Neural cell (in vitro differentiated cells): ENCODE data around the gene ARHGAP27. TPM values are rescaled to one million over a fixed set of nuclear protein-coding genes. Genes with fewer than 3 reads are reported as not detected.

Experiments
- H2AFZ ChIP-seq: fragments of 200-600, 300-800 bp; sonication (generic), shearing (Covaris generic); 2 replicates; pipeline ENCODE4 v1.6.0; 2014; ENCODE audit warnings: low read depth, mild to moderate bottlenecking, antibody characterized with exemption, low read length, moderate library complexity
- H3F3A ChIP-seq: fragments of 200-600 bp; shearing (Covaris generic); 2 replicates; pipeline ENCODE4 v1.6.1; 2016; ENCODE audit warnings: mild to moderate bottlenecking, moderate library complexity, mixed read lengths, antibody characterized with exemption, low read length; ENCODE audit not compliant: insufficient read depth, poor library complexity, severe bottlenecking
- H3K27ac ChIP-seq: fragments of 200-600, 300-800 bp; sonication (generic), shearing (Covaris generic); 2 replicates; pipeline ENCODE4 v1.5.1; 2014; ENCODE audit warnings: mild to moderate bottlenecking, low read length, moderate library complexity
- H3K27me3 ChIP-seq: fragments of 300-800, 200-600 bp; sonication (generic), shearing (Covaris generic); 2 replicates; pipeline ENCODE4 v1.6.0; 2014; ENCODE audit warnings: mild to moderate bottlenecking, low read depth, low read length, moderate library complexity; ENCODE audit not compliant: insufficient read depth
- H3K36me3 ChIP-seq: fragments of 300-800, 200-600 bp; sonication (generic), shearing (Covaris generic); 2 replicates; pipeline ENCODE4 v1.5.1; 2014; ENCODE audit warnings: mild to moderate bottlenecking, antibody characterized with exemption, low read length, moderate library complexity; ENCODE audit not compliant: insufficient read depth
- H3K4me2 ChIP-seq: fragments of 300-800, 200-600 bp; sonication (generic), shearing (Covaris generic); 2 replicates; pipeline ENCODE4 v1.6.0; 2014; ENCODE audit warnings: mild to moderate bottlenecking, low read length
- H3K4me3 ChIP-seq: fragments of 300-800, 200-600 bp; sonication (generic), shearing (Covaris generic); 2 replicates; pipeline ENCODE4 v1.5.1; 2014; ENCODE audit warnings: mild to moderate bottlenecking, low read length, moderate library complexity
- H3K79me2 ChIP-seq: fragments of 200-600 bp; shearing (Covaris generic); replicated peaks from 2 replicates; pipeline ENCODE4 v1.6.0; 2014; ENCODE audit warnings: mild to moderate bottlenecking, low read length, moderate library complexity; ENCODE audit not compliant: insufficient read depth
- H3K9ac ChIP-seq: fragments of 300-800, 200-600 bp; sonication (generic), shearing (Covaris generic); 2 replicates; pipeline ENCODE4 v1.6.1; 2016; ENCODE audit warnings: mild to moderate bottlenecking, low read length, mixed read lengths
- H3K9me2 ChIP-seq: fragments of 200-600 bp; shearing (Covaris generic); 2 replicates; pipeline ENCODE4 v1.6.1; 2016; ENCODE audit warnings: mild to moderate bottlenecking, low read length, mixed read lengths; ENCODE audit not compliant: insufficient read depth
- H3K9me3 ChIP-seq: fragments of 200-600, 300-800 bp; sonication (generic), shearing (Covaris generic); 2 replicates; pipeline ENCODE4 v1.6.1; 2016; ENCODE audit warnings: mild to moderate bottlenecking, mixed run types, low read length, moderate library complexity, mixed read lengths
- H4K20me1 ChIP-seq: fragments of 200-600 bp; shearing (Covaris generic); 2 replicates; pipeline ENCODE4 v1.6.1; 2016; ENCODE audit warnings: mild to moderate bottlenecking, mixed run types; ENCODE audit not compliant: insufficient read depth
- EP300 ChIP-seq: fragments of 450-650 bp; conservative IDR thresholded peaks from 2 replicates; pipeline ENCODE4 v1.6.1; 2014; ENCODE audit warnings: antibody characterized with exemption, mild to moderate bottlenecking, moderate library complexity; ENCODE audit not compliant: poor library complexity, severe bottlenecking
- EZH2 ChIP-seq: fragments of 200-600, 300-800 bp; shearing (Covaris generic), sonication (generic); IDR thresholded peaks from 2 replicates; pipeline ENCODE4 v1.6.1; 2014; ENCODE audit warnings: antibody characterized with exemption, low read length, borderline replicate concordance, mild to moderate bottlenecking; ENCODE audit not compliant: insufficient read depth, poor library complexity, severe bottlenecking
- MXI1 ChIP-seq: fragments of 450-650 bp; conservative IDR thresholded peaks from 2 replicates; pipeline ENCODE4 v1.6.1; 2014; ENCODE audit warnings: antibody characterized with exemption, mild to moderate bottlenecking; ENCODE audit not compliant: poor library complexity, severe bottlenecking
- POLR2AphosphoS5 ChIP-seq: IDR thresholded peaks from 2 replicates; pipeline ENCODE4 v1.6.1; 2012
- RAD21 ChIP-seq: fragments of 450-650 bp; conservative IDR thresholded peaks from 2 replicates; pipeline ENCODE4 v1.6.1; 2014; ENCODE audit warnings: antibody characterized with exemption, mild to moderate bottlenecking, moderate library complexity
- SMC3 ChIP-seq: fragments of 450-650 bp; conservative IDR thresholded peaks from 2 replicates; pipeline ENCODE4 v1.6.1; 2014; ENCODE audit warnings: antibody characterized with exemption, mild to moderate bottlenecking, moderate library complexity; ENCODE audit not compliant: poor library complexity
- TAF1 ChIP-seq: IDR thresholded peaks from 2 replicates; pipeline ENCODE4 v1.6.1; 2012; ENCODE audit warnings: low read depth
- polyA plus RNA-seq: library from polyadenylated mRNA; depleted of rRNA; stranded (reverse); fragments of >200 nt; gene quantifications from 2 replicates; pipeline ENCODE4 v1.2.3, GENCODE V29; 2014
- TF ChIP-seq, protein P1 (sequence below): fragments of 450-650 bp; IDR thresholded peaks from 2 replicates; pipeline ENCODE4 v1.5.1; 2014; ENCODE audit warnings: antibody characterized with exemption, mild to moderate bottlenecking, moderate library complexity; ENCODE audit not compliant: poor library complexity, severe bottlenecking
- TF ChIP-seq, protein P2 (sequence below): IDR thresholded peaks from 2 replicates; pipeline ENCODE4 v1.6.1; 2012; ENCODE audit warnings: borderline replicate concordance

ARHGAP27 gene
- polyA plus RNA-seq, 1 donor from 2014 or later, result 7.4 TPM

- TF ChIP-seq, protein P1, sequence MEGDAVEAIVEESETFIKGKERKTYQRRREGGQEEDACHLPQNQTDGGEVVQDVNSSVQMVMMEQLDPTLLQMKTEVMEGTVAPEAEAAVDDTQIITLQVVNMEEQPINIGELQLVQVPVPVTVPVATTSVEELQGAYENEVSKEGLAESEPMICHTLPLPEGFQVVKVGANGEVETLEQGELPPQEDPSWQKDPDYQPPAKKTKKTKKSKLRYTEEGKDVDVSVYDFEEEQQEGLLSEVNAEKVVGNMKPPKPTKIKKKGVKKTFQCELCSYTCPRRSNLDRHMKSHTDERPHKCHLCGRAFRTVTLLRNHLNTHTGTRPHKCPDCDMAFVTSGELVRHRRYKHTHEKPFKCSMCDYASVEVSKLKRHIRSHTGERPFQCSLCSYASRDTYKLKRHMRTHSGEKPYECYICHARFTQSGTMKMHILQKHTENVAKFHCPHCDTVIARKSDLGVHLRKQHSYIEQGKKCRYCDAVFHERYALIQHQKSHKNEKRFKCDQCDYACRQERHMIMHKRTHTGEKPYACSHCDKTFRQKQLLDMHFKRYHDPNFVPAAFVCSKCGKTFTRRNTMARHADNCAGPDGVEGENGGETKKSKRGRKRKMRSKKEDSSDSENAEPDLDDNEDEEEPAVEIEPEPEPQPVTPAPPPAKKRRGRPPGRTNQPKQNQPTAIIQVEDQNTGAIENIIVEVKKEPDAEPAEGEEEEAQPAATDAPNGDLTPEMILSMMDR, result no peak
- TF ChIP-seq POLR2AphosphoS5 (no peak), EZH2 (no peak), RAD21 (no peak), SMC3 (no peak), MXI1 (no peak), EP300 (no peak), TAF1 (no peak)
- TF ChIP-seq, protein P2, sequence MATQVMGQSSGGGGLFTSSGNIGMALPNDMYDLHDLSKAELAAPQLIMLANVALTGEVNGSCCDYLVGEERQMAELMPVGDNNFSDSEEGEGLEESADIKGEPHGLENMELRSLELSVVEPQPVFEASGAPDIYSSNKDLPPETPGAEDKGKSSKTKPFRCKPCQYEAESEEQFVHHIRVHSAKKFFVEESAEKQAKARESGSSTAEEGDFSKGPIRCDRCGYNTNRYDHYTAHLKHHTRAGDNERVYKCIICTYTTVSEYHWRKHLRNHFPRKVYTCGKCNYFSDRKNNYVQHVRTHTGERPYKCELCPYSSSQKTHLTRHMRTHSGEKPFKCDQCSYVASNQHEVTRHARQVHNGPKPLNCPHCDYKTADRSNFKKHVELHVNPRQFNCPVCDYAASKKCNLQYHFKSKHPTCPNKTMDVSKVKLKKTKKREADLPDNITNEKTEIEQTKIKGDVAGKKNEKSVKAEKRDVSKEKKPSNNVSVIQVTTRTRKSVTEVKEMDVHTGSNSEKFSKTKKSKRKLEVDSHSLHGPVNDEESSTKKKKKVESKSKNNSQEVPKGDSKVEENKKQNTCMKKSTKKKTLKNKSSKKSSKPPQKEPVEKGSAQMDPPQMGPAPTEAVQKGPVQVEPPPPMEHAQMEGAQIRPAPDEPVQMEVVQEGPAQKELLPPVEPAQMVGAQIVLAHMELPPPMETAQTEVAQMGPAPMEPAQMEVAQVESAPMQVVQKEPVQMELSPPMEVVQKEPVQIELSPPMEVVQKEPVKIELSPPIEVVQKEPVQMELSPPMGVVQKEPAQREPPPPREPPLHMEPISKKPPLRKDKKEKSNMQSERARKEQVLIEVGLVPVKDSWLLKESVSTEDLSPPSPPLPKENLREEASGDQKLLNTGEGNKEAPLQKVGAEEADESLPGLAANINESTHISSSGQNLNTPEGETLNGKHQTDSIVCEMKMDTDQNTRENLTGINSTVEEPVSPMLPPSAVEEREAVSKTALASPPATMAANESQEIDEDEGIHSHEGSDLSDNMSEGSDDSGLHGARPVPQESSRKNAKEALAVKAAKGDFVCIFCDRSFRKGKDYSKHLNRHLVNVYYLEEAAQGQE, result no peak
- Histone ChIP-seq H2AFZ (no peak overlapping the region), H3K9me3 (no peaks in the 10 kb centered on the region), H3K4me2 (no peak overlapping the region), H3F3A (no peaks in the 10 kb centered on the region), H3K9ac (no peak overlapping the region), H3K4me3 (no peak overlapping the region), H3K9me2 (no peaks in the 10 kb centered on the region), H3K27ac (no peak overlapping the region), H4K20me1 (no peaks in the 10 kb centered on the region), H3K79me2 (no peaks in the 10 kb centered on the region), H3K36me3 (no peaks in the 10 kb centered on the region), H3K27me3 (no peaks in the 10 kb centered on the region)
Measured at GRCh38 chr17:45389354-45389753, 43.3 kb downstream of the ARHGAP27 start.

- no peak overlapping the region for H3K27ac ChIP-seq
- no peak overlapping the region for H3K4me3 ChIP-seq
- no peak for TF ChIP-seq MXI1
- TF ChIP-seq RAD21, result no peak
- TF ChIP-seq, protein P2, result no peak
- no peak for TF ChIP-seq POLR2AphosphoS5
- TF ChIP-seq TAF1, result no peak
- no peak for TF ChIP-seq SMC3
- TF ChIP-seq EZH2, result no peak
- no peak for TF ChIP-seq EP300
- TF ChIP-seq, protein P1, result no peak
- no peak overlapping the region for H3K4me2 ChIP-seq
- H3K27me3 ChIP-seq, result no peaks in the 10 kb centered on the region
- H2AFZ ChIP-seq, result no peak overlapping the region
- H3F3A ChIP-seq, result no peaks in the 10 kb centered on the region
- H3K9me3 ChIP-seq, result no peaks in the 10 kb centered on the region
- no peak overlapping the region for H3K9ac ChIP-seq
- H4K20me1 ChIP-seq, result no peaks in the 10 kb centered on the region
- H3K9me2 ChIP-seq, result no peaks in the 10 kb centered on the region
- no peaks in the 10 kb centered on the region for H3K36me3 ChIP-seq
- H3K79me2 ChIP-seq, result no peaks in the 10 kb centered on the region
Measured at GRCh38 chr17:45388604-45389325, 43.9 kb downstream of the ARHGAP27 start.
